H1 (cell line): ENCODE data around the gene SND1. TPM values are rescaled to one million over a fixed set of nuclear protein-coding genes. Genes with fewer than 3 reads are reported as not detected.

ENCODE experiments used
- CTCF ChIA-PET: fragments of 300-600 bp; sonication (Branson Sonifier 250); formaldehyde crosslinking; loops from one replicate; lab custom pipeline; 2021; ENCODE audit not compliant: partially characterized antibody; lab: Charles Lee
- POLR2A ChIA-PET: fragments of 300-600 bp; sonication (Branson Sonifier 250); formaldehyde crosslinking; loops from one replicate; lab custom pipeline; 2021; ENCODE audit warnings: inconsistent platforms; ENCODE audit not compliant: partially characterized antibody; lab: Charles Lee
- DNase-seq, 2 experiments: peaks; one replicate each; pipeline versions ENCODE4 v3.0.0 to v3.0.0-alpha.2; 2010 to 2022; ENCODE audit warnings: low spot score in 2 of 2, low read depth in 1 of 2, mixed read lengths in 1 of 2
- FAIRE-seq: peaks from 2 replicates; lab custom pipeline; 2011; peaks lifted over from hg19 to GRCh38; lab: Jason Lieb, UNC
- H2AFZ ChIP-seq: 2 replicates; pipeline ENCODE4 v1.8.1; 2012; ENCODE audit warnings: low read length, inconsistent platforms
- H2AK5ac ChIP-seq: 2 replicates; pipeline ENCODE4 v1.6.1; 2013; ENCODE audit warnings: low read depth, low read length
- H2BK120ac ChIP-seq: replicated peaks from 2 replicates; pipeline ENCODE3; 2013; ENCODE audit warnings: low read depth, low read length, inconsistent platforms
- H2BK12ac ChIP-seq: 2 replicates; pipeline ENCODE4 v1.6.1; 2013; ENCODE audit warnings: low read depth, low read length
- H2BK15ac ChIP-seq: 2 replicates; pipeline ENCODE4 v1.6.1; 2013; ENCODE audit warnings: low read length
- H2BK20ac ChIP-seq: 2 replicates; pipeline ENCODE4 v1.6.1; 2013; ENCODE audit warnings: low read length
- H2BK5ac ChIP-seq: 2 replicates; pipeline ENCODE4 v1.6.1; 2013; ENCODE audit warnings: low read depth, low read length
- H3K14ac ChIP-seq: 2 replicates; pipeline ENCODE4 v1.6.1; 2013; ENCODE audit warnings: inconsistent platforms; ENCODE audit not compliant: insufficient read length
- H3K18ac ChIP-seq: 2 replicates; pipeline ENCODE4 v1.6.1; 2013; ENCODE audit warnings: low read length; ENCODE audit errors: extremely low read depth
- H3K23ac ChIP-seq: 2 replicates; pipeline ENCODE4 v1.6.1; 2013; ENCODE audit warnings: inconsistent platforms; ENCODE audit not compliant: insufficient read length
- H3K23me2 ChIP-seq: 2 replicates; pipeline ENCODE4 v1.6.1; 2013; ENCODE audit warnings: low read depth, low read length
- H3K27ac ChIP-seq: 2 replicates; pipeline ENCODE4 v1.6.1; 2011; ENCODE audit warnings: low read depth, low read length, inconsistent platforms
- H3K27me3 ChIP-seq, 4 experiments: replicated peaks in 1 of 4; 1 replicate in 1 of 4; 2 replicates in 3 of 4; pipeline versions ENCODE4 v1.6.1 to v1.8.1; 2011 to 2013; ENCODE audit warnings: low read length in 3 of 4, mild to moderate bottlenecking in 3 of 4, inconsistent platforms in 2 of 4, mixed read lengths in 2 of 4, moderate library complexity in 1 of 4; ENCODE audit not compliant: control insufficient read depth in 3 of 4, insufficient read depth in 3 of 4; ENCODE audit errors: extremely low read depth in 1 of 4
- H3K36me3 ChIP-seq, 4 experiments: 2 replicates each; pipeline versions ENCODE4 v1.6.1 to v1.8.1; 2011 to 2013; ENCODE audit warnings: mild to moderate bottlenecking in 4 of 4, low read length in 3 of 4, moderate library complexity in 2 of 4, control low read depth in 1 of 4, inconsistent platforms in 1 of 4; ENCODE audit not compliant: insufficient read depth in 4 of 4, control insufficient read depth in 2 of 4
- H3K4ac ChIP-seq: replicated peaks from 2 replicates; pipeline ENCODE3; 2013; ENCODE audit warnings: low read length, low read depth, mixed read lengths, inconsistent platforms; ENCODE audit not compliant: insufficient read length
- H3K4me1 ChIP-seq, 4 experiments: replicated peaks in 1 of 4; 1 replicate in 1 of 4; 2 replicates in 3 of 4; pipeline versions ENCODE4 v1.6.1 to v1.8.1; 2011 to 2013; ENCODE audit warnings: low read length in 3 of 4, inconsistent platforms in 2 of 4, mixed read lengths in 1 of 4; ENCODE audit not compliant: insufficient read depth in 4 of 4, control insufficient read depth in 3 of 4
- H3K4me2 ChIP-seq, 2 experiments: 2 replicates each; pipeline versions ENCODE4 v1.6.1 to v1.8.1; 2011 to 2013; ENCODE audit warnings: low read depth in 2 of 2, low read length in 2 of 2, control low read depth in 1 of 2, inconsistent platforms in 1 of 2, mild to moderate bottlenecking in 1 of 2; ENCODE audit not compliant: insufficient read depth in 1 of 2
- H3K4me3 ChIP-seq, 4 experiments: fragments of 200-600, 300-600 bp in 1 of 4; sonication (generic), shearing (Covaris generic), sonication (Bioruptor Twin) in 1 of 4; 2 replicates each; pipeline versions ENCODE4 v1.5.1 to v1.8.1; 2011 to 2016; ENCODE audit warnings: low read length in 4 of 4, low read depth in 3 of 4, control low read depth in 2 of 4, inconsistent platforms in 2 of 4, mild to moderate bottlenecking in 2 of 4, mixed read lengths in 1 of 4, moderate library complexity in 1 of 4; ENCODE audit not compliant: insufficient read depth in 2 of 4; ENCODE audit errors: extremely low read depth in 1 of 4
- H3K56ac ChIP-seq: replicated peaks from 2 replicates; pipeline ENCODE3; 2013; ENCODE audit warnings: low read depth, mild to moderate bottlenecking, mixed read lengths, low read length, inconsistent platforms; ENCODE audit not compliant: insufficient read length
- H3K79me1 ChIP-seq: 2 replicates; pipeline ENCODE4 v1.6.1; 2013; ENCODE audit warnings: low read depth, low read length, control low read depth
- H3K79me2 ChIP-seq, 2 experiments: 2 replicates each; pipeline versions ENCODE4 v1.6.1 to v1.8.1; 2012 to 2013; ENCODE audit warnings: low read length in 2 of 2, mild to moderate bottlenecking in 2 of 2, inconsistent platforms in 1 of 2; ENCODE audit not compliant: insufficient read depth in 2 of 2, control insufficient read depth in 1 of 2
- H3K9ac ChIP-seq, 4 experiments: replicated peaks in 1 of 4; 1 replicate in 1 of 4; 2 replicates in 3 of 4; pipeline versions ENCODE4 v1.6.1 to v1.8.1; 2011 to 2013; ENCODE audit warnings: low read depth in 3 of 4, low read length in 3 of 4, control low read depth in 2 of 4, mild to moderate bottlenecking in 2 of 4, moderate library complexity in 2 of 4, inconsistent platforms in 1 of 4; ENCODE audit errors: extremely low read depth in 1 of 4
- H3K9me3 ChIP-seq, 2 experiments: 2 replicates each; pipeline versions ENCODE4 v1.6.1 to v1.8.1; 2012 to 2013; ENCODE audit warnings: mild to moderate bottlenecking in 2 of 2, moderate library complexity in 2 of 2, control low read depth in 1 of 2, inconsistent platforms in 1 of 2, low read depth in 1 of 2, low read length in 1 of 2, mixed read lengths in 1 of 2; ENCODE audit not compliant: insufficient read depth in 2 of 2
- H4K20me1 ChIP-seq, 2 experiments: replicated peaks in 1 of 2; 2 replicates each; pipeline versions ENCODE3 to v1.8.1; 2011 to 2013; ENCODE audit warnings: inconsistent platforms in 2 of 2, low read length in 2 of 2, mild to moderate bottlenecking in 1 of 2; ENCODE audit not compliant: insufficient read depth in 2 of 2, control insufficient read depth in 1 of 2
- H4K5ac ChIP-seq: 2 replicates; pipeline ENCODE4 v1.6.1; 2013; ENCODE audit warnings: low read length, low read depth, mixed read lengths, inconsistent platforms; ENCODE audit not compliant: insufficient read length
- H4K8ac ChIP-seq: 2 replicates; pipeline ENCODE4 v1.8.0; 2013; ENCODE audit warnings: mild to moderate bottlenecking, moderate library complexity, low read length, inconsistent platforms; ENCODE audit not compliant: insufficient read depth; ENCODE audit errors: extremely low read depth
- H4K91ac ChIP-seq: replicated peaks from 2 replicates; pipeline ENCODE3; 2013; ENCODE audit warnings: low read length, mixed read lengths, inconsistent platforms; ENCODE audit not compliant: insufficient read length
- WGBS, 2 experiments: shearing (Covaris generic) in 1 of 2; methylation state at CpG; one replicate each; pipeline versions ENCODE4 v1.1.6 to v1.1.7; 2013 to 2015; ENCODE audit warnings: low lambda C conversion rate in 2 of 2, mixed read lengths in 2 of 2, inconsistent platforms in 1 of 2, low coverage in 1 of 2, missing lambda C conversion rate in 1 of 2; ENCODE audit not compliant: insufficient replicate concordance in 2 of 2, insufficient coverage in 1 of 2, insufficient read length in 1 of 2; ENCODE audit errors: extremely low coverage in 1 of 2, missing lambda C conversion rate in 1 of 2; 5-methylcytosine and 5-hydroxymethylcytosine counted together
- polyA plus RNA-seq, 7 experiments: library from polyadenylated mRNA; depleted of rRNA in 3 of 7; stranded (reverse) in 5 of 7; unstranded in 2 of 7; fragments of >200 nt in 5 of 7; fragments of 200-250 nt in 2 of 7; gene quantifications; 1 replicate in 5 of 7; 2 replicates in 1 of 7; 4 replicates in 1 of 7; pipeline versions ENCODE4 v1.2.1 to v1.2.3, GENCODE V29; 2011 to 2013; ENCODE audit warnings: missing spikeins in 2 of 7, mixed read lengths in 2 of 7
- total RNA-seq: library from RNA; stranded (reverse); fragmentation: NEBNext Ultra II Directional; extraction: Animal tissue kit (Norgen Biotek cat#: 25700); gene quantifications from 2 replicates; pipeline ENCODE4 v1.2.1, GENCODE V29; 2021

The SND1 gene
- total and polyA plus RNA-seq, 2 of the 8 experiments (the other 6 are each of a cell fraction or from before 2014, with no cell fraction given): 122 to 290 TPM

- no peak for FAIRE-seq
Observed at GRCh38 chr7:127927348-127927696, 275.3 kb downstream of the SND1 start.

More at GRCh38 chr7:127927348-127927696, 275.3 kb downstream of the SND1 start:
- H3K4me1 ChIP-seq: peaks cover 0 to 5% (median 0%) of the 10 kb centered on the region in 4 experiments; a peak in 4 of 7 replicates
- H2BK5ac ChIP-seq: no peak overlapping the region
- no peak overlapping the region for H2AFZ ChIP-seq
- no peak overlapping the region for H3K14ac ChIP-seq
- H2BK120ac ChIP-seq: no peak overlapping the region
- H3K79me2 ChIP-seq: peaks cover 0 to 21% of the 10 kb centered on the region in 2 experiments; a peak in 2 of 4 replicates
- no peak overlapping the region for H2BK12ac ChIP-seq
- no peaks in the 10 kb centered on the region for H3K79me1 ChIP-seq
- H3K36me3 ChIP-seq: peaks cover 2 to 27% (median 12%) of the 10 kb centered on the region in 4 experiments; a peak in 7 of 8 replicates
- H3K9ac ChIP-seq: no peak overlapping the region
- no peak overlapping the region for H4K91ac ChIP-seq
- H3K27me3 ChIP-seq: no peaks in the 10 kb centered on the region
- no peaks in the 10 kb centered on the region for H3K9me3 ChIP-seq
- H2BK20ac ChIP-seq: no peak overlapping the region
- H2BK15ac ChIP-seq: no peak overlapping the region
- DNase-seq: no peak
- H2AK5ac ChIP-seq: no peak overlapping the region
- no peak overlapping the region for H3K4me3 ChIP-seq
- no peak overlapping the region for H3K4ac ChIP-seq
- H4K5ac ChIP-seq: no peak overlapping the region
- no peak overlapping the region for H3K23ac ChIP-seq
- H3K23me2 ChIP-seq: no peaks in the 10 kb centered on the region
- H3K56ac ChIP-seq: no peak overlapping the region
- no peak overlapping the region for H3K27ac ChIP-seq
- no peak overlapping the region for H4K8ac ChIP-seq
- no peak overlapping the region for H3K18ac ChIP-seq
- CTCF ChIA-PET: interaction anchor here (0.8 to 1.1 kb wide), 2 partner anchors 92 to 120 kb away, joined by 3 read pairs; no protein-coding TSS in a partner anchor
- no peak overlapping the region for H3K4me2 ChIP-seq
- H4K20me1 ChIP-seq: peaks cover 1 to 4% of the 10 kb centered on the region in 2 experiments
- WGBS, 2 experiments: 74% methylated on average over 3 of the region's 3 CpGs; no CpG with 5 or more reads in 1 of the 2 experiments
- POLR2A ChIA-PET: no interaction called here
